BLaER1 (cell line): Measurements from ENCODE around the gene VWA8.
A peak's percentile ranks its signal among the peaks of the same experiment; 100 is the strongest.
"Not testable (repeated sequence)": the region's sequence is repeated elsewhere in the genome, so short reads cannot be mapped to it uniquely, and the experiment has no call there.

Experiments
- H3K27ac ChIP-seq: shearing (Covaris generic); formaldehyde crosslinking; 2 replicates; pipeline ENCODE4 v1.8.1; 2022
- H3K27me3 ChIP-seq: shearing (Covaris generic); formaldehyde crosslinking; 2 replicates; pipeline ENCODE4 v1.8.1; 2022
- H3K36me3 ChIP-seq: shearing (Covaris generic); formaldehyde crosslinking; 2 replicates; pipeline ENCODE4 v1.8.1; 2022
- H3K4me1 ChIP-seq: shearing (Covaris generic); formaldehyde crosslinking; 2 replicates; pipeline ENCODE4 v1.8.1; 2022
- H3K4me2 ChIP-seq: shearing (Covaris generic); formaldehyde crosslinking; 2 replicates; pipeline ENCODE4 v1.8.1; 2022
- H3K4me3 ChIP-seq: shearing (Covaris generic); formaldehyde crosslinking; 2 replicates; pipeline ENCODE4 v1.8.1; 2022
- H3K9ac ChIP-seq: shearing (Covaris generic); formaldehyde crosslinking; 2 replicates; pipeline ENCODE4 v1.8.1; 2022
- H3K9me3 ChIP-seq: shearing (Covaris generic); formaldehyde crosslinking; 2 replicates; pipeline ENCODE4 v1.8.1; 2022
- H4K20me1 ChIP-seq: shearing (Covaris generic); formaldehyde crosslinking; 2 replicates; pipeline ENCODE4 v1.8.1; 2022
- Cebpa-rat ChIP-seq: shearing (Covaris generic); IDR thresholded peaks from 2 replicates; pipeline ENCODE4 v1.8.1; 2022

Gene VWA8

DNA sequence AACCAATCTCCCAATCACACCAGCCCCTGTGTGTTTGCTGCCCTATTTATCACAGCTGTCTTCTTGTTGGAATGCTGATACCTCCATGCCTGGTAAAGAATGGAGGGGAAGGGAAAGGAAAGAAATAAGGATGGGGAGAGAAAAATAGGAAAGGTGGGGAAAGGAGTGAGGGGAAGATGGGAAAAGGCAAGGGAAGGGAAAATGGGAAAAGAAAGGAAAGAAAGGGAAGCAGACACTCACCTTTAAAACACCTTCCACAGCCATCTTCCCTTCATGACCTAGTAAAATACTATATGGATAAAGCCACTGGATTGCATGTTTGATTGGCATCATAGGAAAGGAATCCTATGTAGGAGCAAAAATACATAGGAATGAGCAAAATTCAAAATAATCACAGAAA lies 77.8 kb downstream of the VWA8 start:
- Histone ChIP-seq H3K4me1 (no peaks in the 10 kb centered on the region), H3K4me2 (no peak overlapping the region)

DNA sequence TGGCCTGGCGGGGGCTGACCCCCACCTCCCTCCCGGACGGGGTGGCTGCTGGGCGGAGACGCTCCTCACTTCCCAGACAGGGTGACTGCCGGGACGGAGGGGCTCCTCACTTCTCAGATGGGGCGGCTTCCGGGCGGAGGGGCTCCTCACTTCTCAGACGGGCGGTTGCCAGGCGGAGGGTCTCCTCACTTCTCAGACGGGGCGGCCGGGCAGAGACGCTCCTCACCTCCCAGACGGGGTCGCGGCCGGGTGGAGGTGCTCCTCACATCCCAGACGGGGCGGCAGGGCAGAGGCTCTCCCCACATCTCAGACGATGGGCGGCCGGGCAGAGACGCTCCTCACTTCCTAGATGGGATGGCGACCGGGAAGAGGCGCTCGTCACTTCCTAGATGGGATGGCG lies 79.0 kb downstream of the VWA8 start:
- not testable (repeated sequence) for H3K4me3 ChIP-seq, H3K4me1 ChIP-seq, H4K20me1 ChIP-seq, H3K27ac ChIP-seq, H3K9ac ChIP-seq, H3K27me3 ChIP-seq, H3K4me2 ChIP-seq
- H3K9me3 ChIP-seq = peaks cover 12% of the 10 kb centered on the region; the same call in 1 of the 2 replicates
- H3K36me3 ChIP-seq = peaks cover 33% of the 10 kb centered on the region

More for the DNA sequence above, 77.8 kb downstream of the VWA8 start:
- H3K4me3 ChIP-seq = no peak overlapping the region
- no peak overlapping the region for H3K27ac ChIP-seq
- H4K20me1 ChIP-seq = no peaks in the 10 kb centered on the region
- H3K27me3 ChIP-seq = no peaks in the 10 kb centered on the region
- TF ChIP-seq Cebpa-rat = no peak
- peaks cover 36% of the 10 kb centered on the region for H3K36me3 ChIP-seq
- H3K9me3 ChIP-seq = peaks cover 12% of the 10 kb centered on the region; the same call in 1 of the 2 replicates
- no peak overlapping the region for H3K9ac ChIP-seq

DNA sequence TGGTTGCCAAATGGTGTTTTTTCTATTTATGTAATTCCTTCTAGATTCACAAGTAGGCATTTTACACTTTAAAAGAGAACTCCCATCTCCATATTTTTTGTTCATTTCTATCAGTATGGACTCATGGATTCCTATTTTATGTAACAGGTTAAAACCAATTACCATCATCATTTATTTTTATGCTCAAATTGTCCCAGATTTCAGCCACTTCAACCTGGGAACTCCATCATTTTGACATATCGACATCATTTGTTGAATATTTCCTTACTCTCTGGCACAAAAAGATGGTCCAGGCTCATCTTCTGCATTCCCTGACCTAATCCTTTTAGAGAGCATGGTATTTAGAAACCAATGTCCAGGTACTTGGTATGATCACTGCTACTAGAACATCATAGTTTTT lies 79.9 kb downstream of the VWA8 start:
- no peak for TF ChIP-seq Cebpa-rat

DNA sequence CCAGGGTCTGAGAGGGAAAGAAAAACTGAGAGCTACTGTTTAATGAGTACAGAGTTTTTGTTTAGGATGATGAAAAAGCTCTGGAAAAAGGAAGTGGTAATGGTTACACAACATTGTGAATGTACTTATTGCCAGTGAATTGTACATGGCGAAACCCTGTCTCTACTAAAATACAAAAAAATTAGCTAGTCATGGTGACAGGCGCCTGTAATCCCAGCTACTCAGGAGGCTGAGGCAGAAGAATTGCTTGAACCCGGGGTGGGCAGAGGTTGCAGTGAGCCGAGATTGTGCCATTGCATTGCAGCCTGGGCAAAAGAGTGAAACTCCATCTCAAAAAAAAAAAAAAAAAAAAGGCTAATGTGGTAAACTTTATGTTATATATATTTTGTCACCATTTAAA lies 96.3 kb downstream of the VWA8 start:
- peaks cover 9% of the 10 kb centered on the region for H3K4me1 ChIP-seq
- no peaks in the 10 kb centered on the region for H3K27me3 ChIP-seq

More for the DNA sequence above, 79.9 kb downstream of the VWA8 start:
- Histone ChIP-seq H3K4me1 (no peaks in the 10 kb centered on the region), H4K20me1 (no peaks in the 10 kb centered on the region), H3K27ac (no peak overlapping the region), H3K4me2 (no peak overlapping the region), H3K9me3 (peaks cover 12% of the 10 kb centered on the region; the same call in 1 of the 2 replicates), H3K4me3 (no peak overlapping the region), H3K36me3 (peaks cover 33% of the 10 kb centered on the region), H3K27me3 (no peaks in the 10 kb centered on the region), H3K9ac (no peak overlapping the region)

DNA sequence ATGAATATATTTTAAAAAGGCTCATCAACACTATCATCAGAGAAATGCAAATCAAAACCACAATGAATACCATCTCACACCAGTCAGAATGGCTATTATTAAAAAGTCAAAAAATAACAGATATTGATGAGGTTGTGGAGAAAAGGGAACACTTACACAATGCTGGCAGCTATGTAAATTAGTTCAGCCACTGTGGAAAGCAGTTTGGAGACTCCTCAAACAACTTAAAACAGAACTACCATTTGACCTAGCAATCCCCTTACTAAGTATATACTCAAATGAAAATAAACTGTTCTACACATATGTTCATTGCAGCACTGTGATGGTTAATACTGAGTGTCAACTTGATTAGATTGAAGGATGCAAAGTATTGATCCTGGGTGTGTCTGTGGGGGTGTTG lies 98.2 kb downstream of the VWA8 start:
- H3K4me1 ChIP-seq = peaks cover 18% of the 10 kb centered on the region

More for the DNA sequence above, 96.3 kb downstream of the VWA8 start:
- Histone ChIP-seq H3K4me3 (no peak overlapping the region), H3K4me2 (no peak overlapping the region), H4K20me1 (no peaks in the 10 kb centered on the region), H3K9me3 (no peaks in the 10 kb centered on the region; the same call in 1 of the 2 replicates), H3K27ac (no peak overlapping the region), H3K9ac (no peak overlapping the region), H3K36me3 (peaks cover 19% of the 10 kb centered on the region; the same call in 1 of the 2 replicates)
- TF ChIP-seq Cebpa-rat = no peak

DNA sequence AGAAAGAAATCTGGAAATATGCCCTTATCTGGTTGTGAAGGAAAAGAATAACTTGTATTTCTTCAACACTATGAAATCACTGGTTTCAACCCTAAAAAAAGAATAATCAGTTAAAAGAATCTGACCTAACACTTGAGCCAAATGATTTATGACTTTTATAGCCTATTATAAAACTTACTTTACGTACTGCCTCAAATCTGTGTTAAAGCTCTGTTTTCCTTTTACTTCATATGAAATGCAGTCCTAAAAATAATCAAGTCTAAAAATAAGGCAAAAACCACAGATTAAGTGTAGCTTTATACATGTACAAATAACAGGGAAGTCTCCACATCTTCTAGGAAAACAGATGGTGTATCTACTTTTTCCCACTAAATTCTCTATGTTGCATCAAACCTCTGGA lies 101.3 kb downstream of the VWA8 start:
- Histone ChIP-seq H3K4me3 (no peak overlapping the region), H3K27ac (no peak overlapping the region), H4K20me1 (no peaks in the 10 kb centered on the region), H3K27me3 (no peaks in the 10 kb centered on the region), H3K36me3 (peaks cover 16% of the 10 kb centered on the region; the same call in 1 of the 2 replicates), H3K4me1 (peaks cover 18% of the 10 kb centered on the region), H3K9ac (no peak overlapping the region), H3K9me3 (no peaks in the 10 kb centered on the region; the same call in 1 of the 2 replicates), H3K4me2 (peak overlapping the region; percentile 22; the same call in 1 of the 2 replicates)
- TF ChIP-seq Cebpa-rat = no peak

More for the DNA sequence above, 98.2 kb downstream of the VWA8 start:
- peaks cover 19% of the 10 kb centered on the region; the same call in 1 of the 2 replicates for H3K36me3 ChIP-seq
- H3K27ac ChIP-seq, H3K4me3 ChIP-seq, H3K9ac ChIP-seq, H3K27me3 ChIP-seq, H3K4me2 ChIP-seq, H3K9me3 ChIP-seq, H4K20me1 ChIP-seq: not testable (repeated sequence)

DNA sequence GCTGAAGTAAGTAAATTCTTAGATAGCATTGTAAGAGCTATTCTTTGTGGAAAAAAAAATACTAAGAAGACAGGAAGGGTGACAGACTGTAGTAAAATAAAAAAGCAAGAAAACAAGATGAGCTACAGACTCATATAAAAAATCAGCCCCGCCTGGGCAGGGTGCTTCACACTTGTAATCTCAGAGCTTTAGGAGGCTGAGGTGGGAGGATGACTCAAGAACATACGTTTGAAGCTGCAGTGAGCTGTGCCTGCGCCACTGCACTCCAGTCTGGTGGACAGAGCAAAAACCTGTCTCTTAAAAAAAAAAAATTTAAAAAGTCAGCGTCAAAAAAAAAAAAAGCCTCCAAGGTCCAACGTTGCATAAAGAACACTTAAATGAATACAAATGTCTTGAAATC lies 102.1 kb downstream of the VWA8 start:
- no peak overlapping the region for H3K4me2 ChIP-seq
- no peak for TF ChIP-seq Cebpa-rat
- no peaks in the 10 kb centered on the region for H4K20me1 ChIP-seq
- H3K9ac ChIP-seq = no peak overlapping the region
- peaks cover 18% of the 10 kb centered on the region for H3K4me1 ChIP-seq
- H3K27me3 ChIP-seq = no peaks in the 10 kb centered on the region
- H3K27ac ChIP-seq = 0 out of 2 replicates have a peak overlapping the region, but pooled peaks have one; percentile 11
- H3K9me3 ChIP-seq = no peaks in the 10 kb centered on the region; the same call in 1 of the 2 replicates
- peaks cover 12% of the 10 kb centered on the region; the same call in 1 of the 2 replicates for H3K36me3 ChIP-seq
- no peak overlapping the region for H3K4me3 ChIP-seq

DNA sequence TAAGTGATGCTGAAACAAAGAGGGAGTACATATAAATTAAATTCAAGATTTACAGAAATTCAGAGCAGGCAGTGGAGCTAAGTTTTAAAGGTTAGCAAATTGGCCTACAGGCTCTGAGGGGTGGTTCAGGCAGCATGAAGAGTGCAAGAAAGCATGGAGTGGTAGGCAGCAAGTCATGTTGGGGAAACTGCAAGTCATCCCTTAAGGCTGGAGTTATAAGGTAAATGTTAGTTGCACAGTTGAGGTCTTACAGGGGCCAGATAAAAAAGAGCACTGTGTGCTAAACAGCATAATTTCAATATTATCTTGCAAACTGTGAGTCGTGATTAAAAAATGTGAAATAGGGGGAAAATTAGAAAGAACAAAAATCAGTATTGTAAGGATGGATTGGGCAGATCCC lies 106.2 kb downstream of the VWA8 start:
- Histone ChIP-seq H3K27ac (no peak overlapping the region), H3K9ac (no peak overlapping the region), H3K36me3 (peaks cover 4% of the 10 kb centered on the region; the same call in 1 of the 2 replicates), H3K4me1 (peaks cover 10% of the 10 kb centered on the region), H3K4me3 (no peak overlapping the region), H3K9me3 (peaks cover 4% of the 10 kb centered on the region), H3K27me3 (no peaks in the 10 kb centered on the region), H3K4me2 (no peak overlapping the region), H4K20me1 (no peaks in the 10 kb centered on the region)
- TF ChIP-seq Cebpa-rat = no peak

DNA sequence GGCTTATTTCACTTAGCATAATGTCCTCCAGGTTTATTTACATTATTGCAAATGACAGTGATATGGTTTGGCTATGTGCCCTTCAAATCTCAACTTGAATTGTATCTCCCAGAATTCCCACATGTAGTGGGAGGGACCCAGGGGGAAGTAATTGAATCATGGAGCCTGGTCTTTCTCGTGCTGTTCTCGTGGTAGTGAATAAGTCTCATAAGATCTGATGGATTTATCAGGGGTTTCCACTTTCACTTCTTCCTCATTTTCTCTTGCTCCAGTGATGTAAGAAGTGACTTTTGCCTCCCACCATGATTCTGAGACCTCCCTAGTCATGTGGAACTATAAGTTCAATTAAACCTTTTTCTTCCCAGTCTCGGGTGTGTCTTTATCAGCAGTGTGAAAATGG lies 109.6 kb downstream of the VWA8 start:
- Histone ChIP-seq H3K4me2 (no peak overlapping the region), H4K20me1 (no peaks in the 10 kb centered on the region)

DNA sequence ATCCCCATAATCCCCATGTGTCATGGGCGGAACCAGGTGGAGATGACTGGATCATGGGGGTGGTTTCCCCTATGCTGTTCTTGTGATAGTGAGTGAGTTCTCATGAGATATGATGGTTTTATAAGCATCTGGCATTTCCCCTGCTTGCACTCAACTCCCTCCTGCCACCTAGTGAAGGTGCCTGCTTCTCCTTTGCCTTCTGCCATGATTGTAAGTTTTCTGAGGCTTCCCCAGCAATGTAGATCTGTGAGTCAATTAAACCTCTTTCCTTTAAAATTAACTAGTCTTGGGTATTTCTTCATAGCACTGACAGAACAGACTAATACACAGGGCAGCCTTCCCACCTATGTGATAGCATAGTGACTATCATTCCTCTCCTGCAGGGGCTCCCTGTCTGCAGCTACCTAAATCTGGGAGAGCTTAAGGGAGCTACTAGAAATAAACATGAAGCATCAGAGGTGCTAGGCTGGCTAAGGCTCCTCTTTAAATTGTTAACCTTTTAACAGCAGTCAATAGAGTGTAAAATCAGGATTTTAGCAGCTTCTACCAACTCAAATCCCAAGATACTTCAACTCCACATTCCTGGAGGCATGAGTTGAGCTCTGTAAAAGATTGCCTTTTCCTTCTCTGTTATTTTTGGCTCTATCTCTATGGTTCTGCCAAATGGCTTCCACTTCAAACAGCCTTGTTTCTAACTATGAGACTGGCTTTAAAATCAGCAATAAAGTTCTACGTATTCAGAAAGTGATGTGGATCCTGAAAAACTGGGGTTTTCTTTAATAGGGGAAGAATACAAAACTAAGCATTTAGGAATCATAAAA lies 112.3 kb downstream of the VWA8 start:
- TF ChIP-seq Cebpa-rat = no peak

More for the DNA sequence above, 109.6 kb downstream of the VWA8 start:
- Histone ChIP-seq H3K9ac (no peak overlapping the region), H3K4me3 (no peak overlapping the region), H3K4me1 (no peaks in the 10 kb centered on the region), H3K27ac (no peak overlapping the region), H3K27me3 (no peaks in the 10 kb centered on the region), H3K36me3 (peaks cover 4% of the 10 kb centered on the region), H3K9me3 (peaks cover 4% of the 10 kb centered on the region)
- no peak for TF ChIP-seq Cebpa-rat

More for the DNA sequence above, 112.3 kb downstream of the VWA8 start:
- Histone ChIP-seq H3K27ac (no peak overlapping the region), H4K20me1 (no peaks in the 10 kb centered on the region), H3K4me3 (no peak overlapping the region), H3K27me3 (no peaks in the 10 kb centered on the region), H3K4me2 (no peak overlapping the region), H3K9me3 (peaks cover 12% of the 10 kb centered on the region), H3K4me1 (no peaks in the 10 kb centered on the region), H3K36me3 (no peaks in the 10 kb centered on the region; the same call in none of the 2 replicates), H3K9ac (no peak overlapping the region)
